Endothelial cell of umbilical vein (primary cell): ENCODE data around the gene RBM27. TPM values are rescaled to one million over a fixed set of nuclear protein-coding genes. Genes with fewer than 3 reads are reported as not detected.
"Not testable (repeated sequence)": the region's sequence is repeated elsewhere in the genome, so short reads cannot be mapped to it uniquely, and the experiment has no call there.

Experiments
- BruUV-seq: library from RNA; stranded (reverse); fragments of 400-500 nt; replicated peaks from 2 replicates; lab custom pipeline; 2021; lab: Mats Ljungman, UMichigan
- CTCF ChIA-PET: fragments of 300-600, 350-600 bp; sonication (Branson Sonifier 250); formaldehyde crosslinking; loops from one replicate; lab custom pipeline; 2021; ENCODE audit warnings: antibody characterized with exemption, inconsistent platforms; lab: Charles Lee
- POLR2A ChIA-PET: fragments of 300-600, 350-600 bp; sonication (Branson Sonifier 250); formaldehyde crosslinking; loops from one replicate; lab custom pipeline; 2021; ENCODE audit warnings: antibody characterized with exemption, inconsistent platforms; lab: Charles Lee
- DNase-seq: peaks from one replicate; pipeline ENCODE4 v3.0.0-alpha.2; 2011; ENCODE audit warnings: low read depth, low spot score
- FAIRE-seq: peaks from 2 replicates; lab custom pipeline; 2011; peaks lifted over from hg19 to GRCh38; lab: Jason Lieb, UNC
- H2AFZ ChIP-seq: 2 replicates; pipeline ENCODE4 v1.6.0; 2012; ENCODE audit warnings: low read depth, low read length, control low read depth, inconsistent platforms
- H3K27ac ChIP-seq: 2 replicates; pipeline ENCODE4 v1.5.1; 2011; ENCODE audit warnings: low read depth, mild to moderate bottlenecking, control low read depth, low read length, moderate library complexity; ENCODE audit not compliant: insufficient read depth
- H3K27me3 ChIP-seq, 2 experiments: 2 replicates each; pipeline versions ENCODE4 v1.6.0 to v1.6.1; 2011; ENCODE audit warnings: low read length in 2 of 2, mixed read lengths in 1 of 2; ENCODE audit not compliant: control insufficient read depth in 2 of 2, insufficient read depth in 2 of 2
- H3K36me3 ChIP-seq, 2 experiments: 2 replicates in 1 of 2; 3 replicates in 1 of 2; pipeline ENCODE4 v1.5.1; 2011; ENCODE audit warnings: low read length in 2 of 2, mild to moderate bottlenecking in 1 of 2, moderate library complexity in 1 of 2; ENCODE audit not compliant: control insufficient read depth in 2 of 2, insufficient read depth in 2 of 2; ENCODE audit errors: extremely low read depth in 1 of 2
- H3K4me1 ChIP-seq: 3 replicates; pipeline ENCODE4 v1.5.1; 2011; ENCODE audit warnings: mild to moderate bottlenecking, low read length; ENCODE audit not compliant: control insufficient read depth, insufficient read depth; ENCODE audit errors: extremely low read depth
- H3K4me2 ChIP-seq: 2 replicates; pipeline ENCODE4 v1.6.1; 2011; ENCODE audit warnings: low read length, control low read depth, mixed read lengths; ENCODE audit not compliant: insufficient read depth
- H3K4me3 ChIP-seq, 3 experiments: fragments of 200-600 bp in 1 of 3; sonication (generic), shearing (Covaris generic) in 1 of 3; replicated peaks in 1 of 3; 2 replicates each; pipeline ENCODE4 v1.5.1; 2011 to 2016; ENCODE audit warnings: control low read depth in 3 of 3, low read length in 3 of 3, mild to moderate bottlenecking in 2 of 3, inconsistent platforms in 1 of 3, low read depth in 1 of 3, moderate library complexity in 1 of 3; ENCODE audit not compliant: insufficient read depth in 1 of 3
- H3K79me2 ChIP-seq: 2 replicates; pipeline ENCODE4 v1.6.0; 2012; ENCODE audit warnings: low read length, inconsistent platforms; ENCODE audit not compliant: control insufficient read depth, insufficient read depth
- H3K9ac ChIP-seq: replicated peaks from 2 replicates; pipeline ENCODE3; 2011; ENCODE audit warnings: low read length, control low read depth; ENCODE audit not compliant: insufficient read depth; ENCODE audit errors: extremely low read depth
- H3K9me1 ChIP-seq: replicated peaks from 3 replicates; pipeline ENCODE4 v1.6.0; 2011; ENCODE audit warnings: mild to moderate bottlenecking, low read length; ENCODE audit not compliant: control insufficient read depth, insufficient read depth; ENCODE audit errors: extremely low read depth
- H3K9me3 ChIP-seq: replicated peaks from 2 replicates; pipeline ENCODE4 v1.5.1; 2012; ENCODE audit warnings: low read length, inconsistent platforms; ENCODE audit not compliant: control insufficient read depth, insufficient read depth
- H4K20me1 ChIP-seq: replicated peaks from 2 replicates; pipeline ENCODE3; 2011; ENCODE audit warnings: mild to moderate bottlenecking, low read length; ENCODE audit not compliant: control insufficient read depth, insufficient read depth; ENCODE audit errors: extremely low read depth
- EZH2 ChIP-seq: IDR thresholded peaks from 2 replicates; pipeline ENCODE4 v1.6.1; 2012; ENCODE audit warnings: borderline replicate concordance, low read depth, mild to moderate bottlenecking, moderate library complexity, low read length, inconsistent platforms; ENCODE audit not compliant: severe bottlenecking
- FOS ChIP-seq: IDR thresholded peaks from 2 replicates; pipeline ENCODE4 v1.6.1; 2011; ENCODE audit warnings: mild to moderate bottlenecking, low read length, moderate library complexity, borderline replicate concordance; ENCODE audit not compliant: insufficient read depth
- GATA2 ChIP-seq: IDR thresholded peaks from 2 replicates; pipeline ENCODE4 v1.7.0; 2011; ENCODE audit warnings: low read depth, mild to moderate bottlenecking, moderate library complexity, mixed read lengths, low read length; ENCODE audit not compliant: insufficient read length, insufficient read depth
- JUN ChIP-seq: IDR thresholded peaks from 2 replicates; pipeline ENCODE4 v1.6.1; 2011; ENCODE audit warnings: borderline replicate concordance, low read depth; ENCODE audit not compliant: insufficient read length, insufficient read depth
- MYC ChIP-seq: IDR thresholded peaks from one replicate; pipeline ENCODE4 v1.6.1; 2011; ENCODE audit warnings: mild to moderate bottlenecking, low read depth, low read length
- POLR2A ChIP-seq: IDR thresholded peaks from 2 replicates; pipeline ENCODE4 v1.6.1; 2012; ENCODE audit warnings: low read depth, mild to moderate bottlenecking, control low read depth, low read length
- POLR2AphosphoS5 ChIP-seq: IDR thresholded peaks from 2 replicates; pipeline ENCODE4 v1.6.1; 2012; ENCODE audit warnings: low read depth, mild to moderate bottlenecking, control low read depth, low read length, moderate library complexity; ENCODE audit not compliant: insufficient read depth
- dilution Hi-C: fragments of 300-500 bp; cut with MboI; formaldehyde crosslinking; loops from one replicate; pipeline ENCODE4 v1.15.0; 2019; ENCODE audit warnings: low sequenced_read_pairs; ENCODE audit not compliant: extremely low pct_ligation_motif_present
- intact Hi-C: fragments of 100-400 bp; cut with micrococcal nuclease; formaldehyde crosslinking; loops from one replicate; pipeline ENCODE4 v1.10.0; 2022
- polyA plus RNA-seq, 4 experiments: library from polyadenylated mRNA; depleted of rRNA in 3 of 4; stranded (reverse) in 3 of 4; unstranded in 1 of 4; fragments of >200 nt; gene quantifications; 2 replicates each; pipeline versions ENCODE4 v1.2.1 to v1.2.3, GENCODE V29; 2011 to 2012; ENCODE audit warnings: missing spikeins in 1 of 4
- total RNA-seq: library from RNA; stranded (reverse); gene quantifications from 2 replicates; pipeline ENCODE4 v1.2.3, GENCODE V29; 2021
- TF ChIP-seq, protein P1 (sequence below), 2 donors: IDR thresholded peaks; 1 replicate in 1 of 2; 2 replicates in 1 of 2; pipeline ENCODE4 v1.5.1; 2011; ENCODE audit warnings: low read length in 2 of 2, mild to moderate bottlenecking in 2 of 2, moderate library complexity in 2 of 2, control low read depth in 1 of 2, inconsistent platforms in 1 of 2, low read depth in 1 of 2; ENCODE audit not compliant: insufficient read depth in 1 of 2; ENCODE audit errors: extremely low read depth in 1 of 2
- TF ChIP-seq, protein P2 (sequence below): IDR thresholded peaks from 2 replicates; pipeline ENCODE4 v1.6.1; 2011; ENCODE audit not compliant: insufficient read depth, insufficient read length

Gene RBM27
- total and polyA plus RNA-seq, 2 donors (not counting 3 experiments of a cell fraction or from before 2014, with no cell fraction given): 6.3 to 17.7 TPM

DNA sequence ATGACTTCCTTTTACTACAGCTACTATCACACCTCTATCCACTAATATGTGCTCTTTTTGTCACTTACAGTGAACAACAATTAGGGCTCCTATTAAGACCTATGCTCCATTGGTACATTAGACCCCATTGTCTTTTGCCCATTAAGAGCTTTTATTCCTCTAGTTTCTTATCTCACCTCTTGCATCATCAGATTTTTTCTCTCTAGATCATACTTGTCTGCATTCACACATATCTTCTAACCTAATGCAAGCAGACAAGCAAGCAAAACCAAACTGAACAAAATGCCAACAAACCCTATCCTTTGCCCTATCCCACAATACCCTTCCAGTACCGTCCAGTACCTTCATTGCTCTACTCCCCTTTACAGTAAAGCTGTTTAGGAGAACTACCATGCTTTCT lies 10.1 kb upstream of the RBM27 start:
- Histone ChIP-seq H3K9me1 (no peaks in the 10 kb centered on the region), H3K4me3 (no peak overlapping the region), H3K9me3 (no peaks in the 10 kb centered on the region), H4K20me1 (no peaks in the 10 kb centered on the region), H3K79me2 (no peaks in the 10 kb centered on the region), H3K9ac (no peak overlapping the region), H3K27ac (no peak overlapping the region), H3K27me3 (peaks cover 0 to 17% of the 10 kb centered on the region in 2 experiments), H3K36me3 (no peaks in the 10 kb centered on the region), H3K4me2 (no peak overlapping the region), H3K4me1 (no peaks in the 10 kb centered on the region), H2AFZ (no peak overlapping the region)
- POLR2A ChIA-PET: no interaction called here
- no peak for DNase-seq
- BruUV-seq: no TSS peak
- intact Hi-C loops (no loop called here), dilution Hi-C loops (no loop called here)
- FAIRE-seq: no peak
- CTCF ChIA-PET: interaction anchor here (1.4 kb wide), 1 partner anchor 8 kb away, joined by 3 read pairs; no protein-coding TSS in a partner anchor
- TF ChIP-seq EZH2 (no peak), POLR2AphosphoS5 (no peak), JUN (no peak), FOS (no peak), GATA2 (no peak), POLR2A (no peak), MYC (no peak)
- TF ChIP-seq, protein P1, sequence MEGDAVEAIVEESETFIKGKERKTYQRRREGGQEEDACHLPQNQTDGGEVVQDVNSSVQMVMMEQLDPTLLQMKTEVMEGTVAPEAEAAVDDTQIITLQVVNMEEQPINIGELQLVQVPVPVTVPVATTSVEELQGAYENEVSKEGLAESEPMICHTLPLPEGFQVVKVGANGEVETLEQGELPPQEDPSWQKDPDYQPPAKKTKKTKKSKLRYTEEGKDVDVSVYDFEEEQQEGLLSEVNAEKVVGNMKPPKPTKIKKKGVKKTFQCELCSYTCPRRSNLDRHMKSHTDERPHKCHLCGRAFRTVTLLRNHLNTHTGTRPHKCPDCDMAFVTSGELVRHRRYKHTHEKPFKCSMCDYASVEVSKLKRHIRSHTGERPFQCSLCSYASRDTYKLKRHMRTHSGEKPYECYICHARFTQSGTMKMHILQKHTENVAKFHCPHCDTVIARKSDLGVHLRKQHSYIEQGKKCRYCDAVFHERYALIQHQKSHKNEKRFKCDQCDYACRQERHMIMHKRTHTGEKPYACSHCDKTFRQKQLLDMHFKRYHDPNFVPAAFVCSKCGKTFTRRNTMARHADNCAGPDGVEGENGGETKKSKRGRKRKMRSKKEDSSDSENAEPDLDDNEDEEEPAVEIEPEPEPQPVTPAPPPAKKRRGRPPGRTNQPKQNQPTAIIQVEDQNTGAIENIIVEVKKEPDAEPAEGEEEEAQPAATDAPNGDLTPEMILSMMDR (IDR thresholded peaks at IDR 0.05; ENCODE audit: extremely low read depth in 1 of 2, insufficient read depth in 1 of 2, low read depth in 1 of 2, low read length in 2 of 2): no peak
- TF ChIP-seq, protein P2, sequence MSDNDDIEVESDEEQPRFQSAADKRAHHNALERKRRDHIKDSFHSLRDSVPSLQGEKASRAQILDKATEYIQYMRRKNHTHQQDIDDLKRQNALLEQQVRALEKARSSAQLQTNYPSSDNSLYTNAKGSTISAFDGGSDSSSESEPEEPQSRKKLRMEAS: no peak

DNA sequence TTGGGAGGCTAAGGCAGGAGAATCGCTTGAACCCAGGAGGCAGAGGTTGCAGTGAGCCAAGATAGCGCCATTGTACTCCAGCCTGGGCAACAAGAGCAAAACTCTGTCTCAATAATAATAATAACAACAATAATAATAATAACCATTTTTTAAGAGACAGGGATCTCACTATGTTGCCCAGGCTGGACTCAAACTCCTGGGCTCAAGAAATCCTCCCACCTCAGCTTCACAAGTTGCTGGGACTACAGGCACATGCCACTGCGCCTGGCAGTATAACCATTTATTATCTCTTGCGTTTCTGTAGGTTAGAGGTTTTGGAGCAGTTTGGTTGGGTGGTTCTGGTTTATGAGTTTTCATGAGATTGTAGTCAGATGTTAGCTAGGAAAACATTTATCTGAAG lies 8.4 kb upstream of the RBM27 start:
- H4K20me1 ChIP-seq, H2AFZ ChIP-seq, dilution Hi-C loops, POLR2A ChIA-PET, H3K9me3 ChIP-seq, H3K4me3 ChIP-seq, H3K4me1 ChIP-seq, H3K4me2 ChIP-seq, H3K27ac ChIP-seq, H3K9ac ChIP-seq, H3K79me2 ChIP-seq, CTCF ChIA-PET, intact Hi-C loops, BruUV-seq, H3K36me3 ChIP-seq, DNase-seq, H3K9me1 ChIP-seq, FAIRE-seq: not testable (repeated sequence)
- peaks cover 0 to 17% of the 10 kb centered on the region in 2 experiments for H3K27me3 ChIP-seq
